OCI-LY1 (cell line): ENCODE measurements around the gene MS4A10.

Experiments
- H2AFZ ChIP-seq: fragments of 200-600 bp; sonication (generic), shearing (Covaris generic); 2 replicates; pipeline ENCODE4 v1.6.0; 2014; ENCODE audit warnings: antibody characterized with exemption, mild to moderate bottlenecking, low read length
- H3F3A ChIP-seq: fragments of 200-600 bp; sonication (generic), shearing (Covaris generic); 2 replicates; pipeline ENCODE4 v1.6.0; 2014; ENCODE audit warnings: mild to moderate bottlenecking, antibody characterized with exemption, low read length, moderate library complexity; ENCODE audit not compliant: insufficient read depth
- H3K27ac ChIP-seq: fragments of 200-600 bp; sonication (generic); 2 replicates; pipeline ENCODE4 v1.5.1; 2014; ENCODE audit warnings: low read length, mixed run types, mild to moderate bottlenecking, low read depth; ENCODE audit not compliant: poor library complexity, severe bottlenecking
- H3K27me3 ChIP-seq: fragments of 200-600 bp; sonication (generic); 2 replicates; pipeline ENCODE4 v1.6.0; 2014; ENCODE audit warnings: antibody characterized with exemption, mild to moderate bottlenecking, low read length, moderate library complexity; ENCODE audit not compliant: insufficient read depth
- H3K36me3 ChIP-seq: fragments of 200-600 bp; sonication (generic); 2 replicates; pipeline ENCODE4 v1.6.1; 2014; ENCODE audit warnings: mild to moderate bottlenecking, antibody characterized with exemption, low read length, moderate library complexity, mixed read lengths; ENCODE audit not compliant: insufficient read depth
- H3K4me1 ChIP-seq: fragments of 200-600 bp; sonication (generic); 2 replicates; pipeline ENCODE4 v1.5.1; 2014; ENCODE audit warnings: mild to moderate bottlenecking, low read length, moderate library complexity; ENCODE audit not compliant: insufficient read depth, severe bottlenecking
- H3K4me2 ChIP-seq: fragments of 200-600 bp; sonication (generic), shearing (Covaris generic); 2 replicates; pipeline ENCODE4 v1.6.1; 2014; ENCODE audit warnings: low read length
- H3K4me3 ChIP-seq: fragments of 200-600 bp; sonication (generic); 2 replicates; pipeline ENCODE4 v1.5.1; 2014; ENCODE audit warnings: low read length, low read depth, mild to moderate bottlenecking, mixed read lengths; ENCODE audit not compliant: poor library complexity, severe bottlenecking
- H3K79me2 ChIP-seq: fragments of 200-600 bp; shearing (Covaris generic); 2 replicates; pipeline ENCODE4 v1.6.1; 2016; ENCODE audit warnings: mixed run types, low read length, mixed read lengths; ENCODE audit not compliant: insufficient read depth
- H3K9ac ChIP-seq: fragments of 200-600 bp; sonication (generic), shearing (Covaris generic); 2 replicates; pipeline ENCODE4 v1.6.1; 2014; ENCODE audit warnings: mild to moderate bottlenecking, low read length, mixed read lengths
- H3K9me2 ChIP-seq: fragments of 200-600 bp; sonication (generic), shearing (Covaris generic); 2 replicates; pipeline ENCODE4 v1.6.1; 2014; ENCODE audit warnings: low read depth, mild to moderate bottlenecking, low read length, mixed read lengths
- H3K9me3 ChIP-seq: fragments of 200-600 bp; shearing (Covaris generic); 2 replicates; pipeline ENCODE4 v1.6.1; 2014; ENCODE audit warnings: low read length, mixed read lengths
- H4K20me1 ChIP-seq: fragments of 200-600 bp; sonication (generic), shearing (Covaris generic); 2 replicates; pipeline ENCODE4 v1.6.0; 2016; ENCODE audit warnings: mild to moderate bottlenecking, low read length; ENCODE audit not compliant: insufficient read depth
- CTCF ChIP-seq: fragments of 200-600 bp; sonication (generic), shearing (Covaris generic); IDR thresholded peaks from 2 replicates; pipeline ENCODE4 v1.5.1; 2017; ENCODE audit warnings: mild to moderate bottlenecking, antibody characterized with exemption, low read length, moderate library complexity, mixed read lengths
- EZH2 ChIP-seq: fragments of 200-600 bp; sonication (generic), shearing (Covaris generic); IDR thresholded peaks from 2 replicates; pipeline ENCODE4 v1.8.0; 2017; ENCODE audit warnings: borderline replicate concordance, mixed run types, mild to moderate bottlenecking, antibody characterized with exemption, low read length, moderate library complexity, mixed read lengths

The MS4A10 gene

GRCh38 chr11:60825790-60826189 lies 40.7 kb downstream of the MS4A10 start:
- H3K4me1 ChIP-seq: no peaks in the 10 kb centered on the region
- H3K4me2 ChIP-seq: no peak overlapping the region
- H3K9me3 ChIP-seq: no peaks in the 10 kb centered on the region
- H3K27me3 ChIP-seq: peaks cover 5% of the 10 kb centered on the region; the same call in 1 of the 2 replicates
- no peaks in the 10 kb centered on the region for H4K20me1 ChIP-seq
- H2AFZ ChIP-seq: no peak overlapping the region
- H3K9me2 ChIP-seq: no peaks in the 10 kb centered on the region
- no peaks in the 10 kb centered on the region for H3K79me2 ChIP-seq
- H3K9ac ChIP-seq: no peak overlapping the region
- no peaks in the 10 kb centered on the region for H3K36me3 ChIP-seq
- TF ChIP-seq EZH2 (no peak), CTCF (no peak)
- no peak overlapping the region for H3K27ac ChIP-seq
- no peak overlapping the region for H3K4me3 ChIP-seq
- H3F3A ChIP-seq: no peaks in the 10 kb centered on the region

- Histone ChIP-seq H3K9me2 (no peaks in the 10 kb centered on the region), H3K4me3 (no peak overlapping the region), H3K36me3 (no peaks in the 10 kb centered on the region), H3K27ac (no peak overlapping the region), H3K9ac (no peak overlapping the region), H3F3A (no peaks in the 10 kb centered on the region), H4K20me1 (no peaks in the 10 kb centered on the region), H2AFZ (no peak overlapping the region), H3K4me2 (no peak overlapping the region), H3K9me3 (no peaks in the 10 kb centered on the region), H3K4me1 (peaks cover 7% of the 10 kb centered on the region), H3K79me2 (no peaks in the 10 kb centered on the region), H3K27me3 (peaks cover under 1% of the 10 kb centered on the region; the same call in 1 of the 2 replicates)
- TF ChIP-seq EZH2: no peak
- no peak for TF ChIP-seq CTCF
These were observed 45.5 kb downstream of the MS4A10 start for GRCh38 chr11:60830478-60831142.

- Histone ChIP-seq H3K9me2 (no peaks in the 10 kb centered on the region), H4K20me1 (no peaks in the 10 kb centered on the region), H3K79me2 (no peaks in the 10 kb centered on the region), H3K27ac (no peak overlapping the region), H3K27me3 (no peaks in the 10 kb centered on the region; the same call in 1 of the 2 replicates), H3K4me1 (peaks cover 7% of the 10 kb centered on the region), H3K9me3 (no peaks in the 10 kb centered on the region), H3K4me3 (no peak overlapping the region), H3K9ac (no peak overlapping the region), H2AFZ (no peak overlapping the region), H3K36me3 (no peaks in the 10 kb centered on the region), H3F3A (no peaks in the 10 kb centered on the region), H3K4me2 (no peak overlapping the region)
- TF ChIP-seq EZH2: no peak
- peak; percentile 93 for TF ChIP-seq CTCF
These were observed 46.0 kb downstream of the MS4A10 start for GRCh38 chr11:60831143-60831500.
